Caco-2 (cell line): ENCODE measurements around the gene PEX19. TPM values are rescaled to one million over a fixed set of nuclear protein-coding genes. Genes with fewer than 3 reads are reported as not detected.

ENCODE experiments used
- Bru-seq: library from RNA; stranded (reverse); fragments of 400-500 nt; gene quantifications from one replicate; lab custom pipeline; 2021; lab: Mats Ljungman, UMichigan
- BruChase-seq, 2 experiments: library from RNA; stranded (reverse); fragments of 400-500 nt; gene quantifications; one replicate each; lab custom pipeline; 2021; lab: Mats Ljungman, UMichigan
- BruUV-seq: library from RNA; stranded (reverse); fragments of 400-500 nt; replicated peaks from 2 replicates; lab custom pipeline; 2021; lab: Mats Ljungman, UMichigan
- CTCF ChIA-PET: fragments of 300-600 bp; sonication (Branson Sonifier 250); formaldehyde crosslinking; loops from one replicate; lab custom pipeline; 2022; ENCODE audit warnings: antibody characterized with exemption; lab: Charles Lee
- POLR2A ChIA-PET: fragments of 300-600 bp; sonication (Branson Sonifier 250); formaldehyde crosslinking; loops from one replicate; lab custom pipeline; 2022; ENCODE audit warnings: antibody characterized with exemption; lab: Charles Lee
- DNase-seq, 2 experiments: peaks; one replicate each; pipeline versions ENCODE4 v3.0.0 to v3.0.0-alpha.2; 2020 to 2022
- H3K27me3 ChIP-seq: replicated peaks from 2 replicates; pipeline ENCODE4 v1.6.0; 2011; ENCODE audit warnings: low read length; ENCODE audit not compliant: control insufficient read depth, insufficient read depth
- H3K36me3 ChIP-seq: 2 replicates; pipeline ENCODE4 v1.5.1; 2011; ENCODE audit warnings: low read length; ENCODE audit not compliant: control insufficient read depth, insufficient read depth
- H3K4me1 ChIP-seq: fragments of 250-450 bp; sonication (Bioruptor Pico); 2 replicates; pipeline ENCODE4 v1.5.1; 2020; ENCODE audit warnings: mild to moderate bottlenecking
- H3K4me3 ChIP-seq: 2 replicates; pipeline ENCODE4 v1.5.1; 2011; ENCODE audit warnings: low read depth, mild to moderate bottlenecking, control low read depth, low read length
- H3K9me3 ChIP-seq: fragments of 250-450 bp; sonication (Bioruptor Pico); 2 replicates; pipeline ENCODE4 v1.5.1; 2020; ENCODE audit warnings: mild to moderate bottlenecking, moderate library complexity
- H3K27ac Mint-ChIP-seq: one replicate; pipeline ENCODE4 v1.8.0; 2022; ENCODE audit warnings: mixed read lengths; ENCODE audit not compliant: unreplicated experiment
- H3K27me3 Mint-ChIP-seq: one replicate; pipeline ENCODE4 v1.8.0; 2022; ENCODE audit warnings: mixed read lengths; ENCODE audit not compliant: insufficient read depth, unreplicated experiment
- H3K36me3 Mint-ChIP-seq: one replicate; pipeline ENCODE4 v1.8.0; 2022; ENCODE audit warnings: mild to moderate bottlenecking, mixed read lengths; ENCODE audit not compliant: insufficient read depth, unreplicated experiment
- H3K4me1 Mint-ChIP-seq: one replicate; pipeline ENCODE4 v1.8.0; 2022; ENCODE audit warnings: low read depth, mixed read lengths; ENCODE audit not compliant: unreplicated experiment
- H3K4me3 Mint-ChIP-seq: one replicate; pipeline ENCODE4 v1.8.0; 2022; ENCODE audit warnings: mild to moderate bottlenecking, moderate library complexity, mixed read lengths; ENCODE audit not compliant: unreplicated experiment
- H3K9me3 Mint-ChIP-seq: one replicate; pipeline ENCODE4 v1.8.0; 2022; ENCODE audit warnings: mixed read lengths; ENCODE audit not compliant: unreplicated experiment
- intact Hi-C: fragments of 100-400 bp; cut with micrococcal nuclease; formaldehyde crosslinking; loops from one replicate; pipeline ENCODE4 v1.10.0; 2022; ENCODE audit not compliant: unreplicated experiment
- long read RNA-seq: library from polyadenylated mRNA; stranded (forward); transcript quantifications from one replicate; pipeline ENCODE4 v2.0.0, GENCODE V29; 2022
- total RNA-seq: library from RNA; stranded (reverse); gene quantifications from 2 replicates; pipeline ENCODE4 v1.2.3, GENCODE V29; 2022
- TF ChIP-seq, protein P1 (sequence below), 2 experiments: fragments of 200-600 bp in 1 of 2; IDR thresholded peaks; 1 replicate in 1 of 2; 2 replicates in 1 of 2; pipeline versions ENCODE4 v1.5.1 to v1.8.0; 2011 to 2022; ENCODE audit warnings: antibody characterized with exemption in 1 of 2, control low read depth in 1 of 2, inconsistent platforms in 1 of 2, low read depth in 1 of 2, low read length in 1 of 2, mild to moderate bottlenecking in 1 of 2, moderate library complexity in 1 of 2; ENCODE audit not compliant: insufficient read depth in 1 of 2, severe bottlenecking in 1 of 2, unreplicated experiment in 1 of 2

PEX19 gene, protein sequence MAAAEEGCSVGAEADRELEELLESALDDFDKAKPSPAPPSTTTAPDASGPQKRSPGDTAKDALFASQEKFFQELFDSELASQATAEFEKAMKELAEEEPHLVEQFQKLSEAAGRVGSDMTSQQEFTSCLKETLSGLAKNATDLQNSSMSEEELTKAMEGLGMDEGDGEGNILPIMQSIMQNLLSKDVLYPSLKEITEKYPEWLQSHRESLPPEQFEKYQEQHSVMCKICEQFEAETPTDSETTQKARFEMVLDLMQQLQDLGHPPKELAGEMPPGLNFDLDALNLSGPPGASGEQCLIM
- total RNA-seq (56.3 and 59.3 TPM in 2 replicates), Bru-seq, nascent RNA (percentile 81 among the genes with signal in this experiment), BruChase-seq, experiment 1, labeled RNA remaining after a 2-hour chase (percentile 94 among the genes with signal in this experiment), BruChase-seq, experiment 2, labeled RNA remaining after a 6-hour chase (percentile 97 among the genes with signal in this experiment)
- long read RNA-seq, transcript PEX19-201 (8 exons, 3,661 nt): major isoform, 100 of 112 reads
- long read RNA-seq, partial matches to known transcripts: 2 of 112 reads
- long read RNA-seq, other reads (novel, unspliced or antisense): 7 of 112 reads

DNA sequence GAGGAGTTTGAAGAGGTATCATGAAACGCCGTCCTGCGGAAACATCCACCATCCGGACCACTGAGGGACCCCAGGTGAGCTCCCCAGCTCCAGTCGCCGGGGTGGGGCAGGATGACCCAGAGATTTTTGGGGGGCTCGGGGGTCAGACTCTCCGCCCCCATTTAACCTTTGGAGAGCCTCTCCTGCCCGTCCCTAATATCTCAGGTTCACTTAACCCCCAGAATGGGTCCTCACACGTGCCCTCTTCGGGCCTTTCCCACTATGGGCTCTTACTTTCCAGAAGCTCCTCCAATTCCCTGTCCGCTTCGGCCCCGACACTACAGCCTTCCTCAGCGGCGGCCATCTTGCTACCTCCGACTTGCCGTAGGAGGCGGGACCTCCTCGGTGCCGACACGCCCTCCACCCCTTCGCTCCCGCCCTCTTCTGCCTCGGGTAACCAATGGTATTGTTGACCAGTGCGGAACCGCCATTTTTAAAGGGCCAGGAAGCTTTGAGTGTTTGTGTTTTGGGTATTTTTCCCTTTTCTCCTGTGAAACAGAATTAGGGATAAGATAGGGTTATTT, at the start of gene PEX19:
Gene PEX19, minus strand, starts transcription at position 352 of the 563 bp plus-strand sequence. Its CDS starts 9 bp downstream, at position 343.
- H3K4me1 ChIP-seq: 0 out of 2 replicates have a peak, but pooled peaks cover 6% of the 10 kb centered on the region
- H3K9me3 ChIP-seq: no peaks in the 10 kb centered on the region
- TSS peak; percentile 65 for BruUV-seq
- Mint-ChIP-seq H3K4me3 (peak within 1 kb of the TSS; percentile 99), H3K27me3 (no peaks in the 10 kb centered on the region), H3K36me3 (peaks cover 63% of the 10 kb centered on the region), H3K27ac (peak within 1 kb of the TSS; percentile 99), H3K9me3 (no peaks in the 10 kb centered on the region), H3K4me1 (peaks cover 24% of the 10 kb centered on the region)
- H3K4me3 ChIP-seq: peak within 1 kb of the TSS; percentile 70
- H3K36me3 ChIP-seq: peaks cover 2% of the 10 kb centered on the region; the same call in 1 of the 2 replicates
- ChIA-PET CTCF (interaction anchor here (0.6 to 1.6 kb wide), 4 partner anchors 33 to 207 kb away, joined by 3 to 6 read pairs (median 4); no protein-coding TSS in a partner anchor), POLR2A (interaction anchor here (0.5 to 2.1 kb wide), 3 partner anchors 9 to 24 kb away, joined by 3 to 21 read pairs (median 10); partner anchors contain the start of gene DCAF8)
- TF ChIP-seq, protein P1, sequence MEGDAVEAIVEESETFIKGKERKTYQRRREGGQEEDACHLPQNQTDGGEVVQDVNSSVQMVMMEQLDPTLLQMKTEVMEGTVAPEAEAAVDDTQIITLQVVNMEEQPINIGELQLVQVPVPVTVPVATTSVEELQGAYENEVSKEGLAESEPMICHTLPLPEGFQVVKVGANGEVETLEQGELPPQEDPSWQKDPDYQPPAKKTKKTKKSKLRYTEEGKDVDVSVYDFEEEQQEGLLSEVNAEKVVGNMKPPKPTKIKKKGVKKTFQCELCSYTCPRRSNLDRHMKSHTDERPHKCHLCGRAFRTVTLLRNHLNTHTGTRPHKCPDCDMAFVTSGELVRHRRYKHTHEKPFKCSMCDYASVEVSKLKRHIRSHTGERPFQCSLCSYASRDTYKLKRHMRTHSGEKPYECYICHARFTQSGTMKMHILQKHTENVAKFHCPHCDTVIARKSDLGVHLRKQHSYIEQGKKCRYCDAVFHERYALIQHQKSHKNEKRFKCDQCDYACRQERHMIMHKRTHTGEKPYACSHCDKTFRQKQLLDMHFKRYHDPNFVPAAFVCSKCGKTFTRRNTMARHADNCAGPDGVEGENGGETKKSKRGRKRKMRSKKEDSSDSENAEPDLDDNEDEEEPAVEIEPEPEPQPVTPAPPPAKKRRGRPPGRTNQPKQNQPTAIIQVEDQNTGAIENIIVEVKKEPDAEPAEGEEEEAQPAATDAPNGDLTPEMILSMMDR (IDR thresholded peaks at IDR 0.05; ENCODE audit: insufficient read depth in 1 of 2, low read depth in 1 of 2, low read length in 1 of 2, severe bottlenecking in 1 of 2, unreplicated experiment in 1 of 2): no peak
- intact Hi-C loops: loop anchor here (1.0 to 2.0 kb wide), 2 partner anchors 23 to 58 kb away; partner anchors contain the start of genes COPA, DCAF8 and NCSTN
- H3K27me3 ChIP-seq: no peaks in the 10 kb centered on the region
- peak; percentile 95 to 96 for DNase-seq

DNA sequence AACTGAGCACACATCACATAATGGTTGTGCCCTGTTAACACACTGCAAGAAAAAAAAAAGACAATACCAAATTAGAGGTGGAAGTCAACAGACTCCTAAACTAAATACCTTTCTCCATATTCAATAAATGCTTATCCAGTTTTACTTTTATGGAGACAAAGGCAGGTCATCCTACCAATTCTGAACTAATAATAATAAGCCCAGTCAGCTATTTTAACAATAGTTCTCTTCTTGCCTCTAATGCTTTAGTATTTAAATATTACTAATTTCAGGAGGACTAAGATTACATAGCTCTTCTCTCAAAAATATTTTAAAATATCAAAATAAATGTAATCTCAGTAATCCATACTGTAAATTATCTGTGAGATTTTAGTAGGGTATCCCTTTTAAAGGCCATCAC, 47.6 kb upstream of the PEX19 start:
- CTCF ChIA-PET: no interaction called here
- Histone ChIP-seq H3K4me1 (no peaks in the 10 kb centered on the region), H3K27me3 (no peaks in the 10 kb centered on the region), H3K4me3 (no peak overlapping the region), H3K36me3 (no peaks in the 10 kb centered on the region), H3K9me3 (no peaks in the 10 kb centered on the region)
- no peak for DNase-seq
- Mint-ChIP-seq H3K27me3 (no peaks in the 10 kb centered on the region), H3K9me3 (no peaks in the 10 kb centered on the region), H3K4me1 (no peaks in the 10 kb centered on the region), H3K4me3 (no peak overlapping the region), H3K27ac (no peak overlapping the region), H3K36me3 (peaks cover 90% of the 10 kb centered on the region)
- BruUV-seq: no TSS peak
- POLR2A ChIA-PET: no interaction called here
- intact Hi-C loops: no loop called here
- TF ChIP-seq, protein P1 (IDR thresholded peaks at IDR 0.05; ENCODE audit: insufficient read depth in 1 of 2, low read depth in 1 of 2, low read length in 1 of 2, severe bottlenecking in 1 of 2, unreplicated experiment in 1 of 2): no peak

DNA sequence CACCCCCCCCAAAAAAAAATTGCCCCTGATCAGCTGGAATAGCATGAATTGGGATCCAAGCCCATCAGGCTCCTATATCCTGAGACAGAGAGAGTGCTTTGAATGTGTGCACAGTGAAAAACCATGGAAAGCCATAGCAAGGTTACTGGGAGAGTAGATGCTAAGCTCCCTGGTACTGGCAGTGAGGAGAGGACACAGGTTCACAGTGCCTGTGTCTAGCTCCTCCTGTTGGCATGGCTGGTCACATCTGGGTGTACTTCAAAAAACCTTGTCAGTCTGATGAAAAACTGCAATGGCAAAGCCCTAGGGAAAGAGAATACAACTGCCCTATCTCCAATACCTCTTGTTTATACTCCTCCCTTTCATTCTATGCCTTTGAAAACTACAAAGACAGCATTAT, 45.2 kb upstream of the PEX19 start:
- no peaks in the 10 kb centered on the region for H3K9me3 Mint-ChIP-seq
- intact Hi-C loops: no loop called here
- H3K27ac Mint-ChIP-seq: peak overlapping the region; percentile 2
- CTCF ChIA-PET: no interaction called here
- POLR2A ChIA-PET: no interaction called here
- H3K4me3 Mint-ChIP-seq: no peak overlapping the region
- Histone ChIP-seq H3K9me3 (no peaks in the 10 kb centered on the region), H3K27me3 (no peaks in the 10 kb centered on the region), H3K36me3 (no peaks in the 10 kb centered on the region), H3K4me1 (no peaks in the 10 kb centered on the region), H3K4me3 (no peak overlapping the region)
- peaks cover 92% of the 10 kb centered on the region for H3K36me3 Mint-ChIP-seq
- TF ChIP-seq, protein P1 (IDR thresholded peaks at IDR 0.05; ENCODE audit: insufficient read depth in 1 of 2, low read depth in 1 of 2, low read length in 1 of 2, severe bottlenecking in 1 of 2, unreplicated experiment in 1 of 2): no peak
- H3K4me1 Mint-ChIP-seq: no peaks in the 10 kb centered on the region
- DNase-seq: no peak
- no TSS peak for BruUV-seq
- H3K27me3 Mint-ChIP-seq: no peaks in the 10 kb centered on the region
